ENCODE results near the gene USP7. TPM values are rescaled to one million over a fixed set of nuclear protein-coding genes. Genes with fewer than 3 reads are reported as not detected.
A peak's percentile ranks its signal among the peaks of the same experiment; 100 is the strongest.

Gene USP7
- total RNA-seq, 1 experiment from 2014 or later, result 148 TPM

DNA sequence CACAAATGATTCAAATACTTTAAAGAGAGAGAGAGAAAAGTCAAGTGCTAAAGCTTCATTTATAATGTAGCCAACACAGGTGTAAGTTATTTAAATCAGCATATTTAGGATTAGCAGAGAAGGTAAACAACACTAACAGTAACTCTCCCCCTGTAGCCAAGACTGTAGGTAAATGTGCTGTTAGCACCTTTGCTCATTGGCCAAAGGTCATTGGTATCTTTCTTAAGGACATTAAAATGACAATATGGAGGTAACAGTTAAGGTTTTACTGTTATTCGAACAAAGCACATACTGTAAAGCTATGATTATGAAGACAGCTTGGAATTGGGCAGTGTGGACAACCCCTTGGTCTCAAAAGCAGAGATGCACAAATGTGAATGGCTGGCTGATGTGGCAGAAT is 52.9 kb downstream of the USP7 start:
- POLR2A ChIA-PET, result interaction anchor here (1.0 kb wide), 1 partner anchor 42 kb away, joined by 4 read pairs; the partner anchor contains the start of gene CARHSP1
- Histone ChIP-seq H3K36me3 (ENCODE audit: control insufficient read depth, insufficient read depth, low read length) (peaks cover 2% of the 10 kb centered on the region; the same call in 1 of the 2 replicates), H3K4me3 (ENCODE audit: low read depth, low read length) (no peak overlapping the region), H3K27me3 (replicated peaks; ENCODE audit: control insufficient read depth, insufficient read depth, low read length) (no peaks in the 10 kb centered on the region), H3K9me3 (no peaks in the 10 kb centered on the region), H3K4me1 (peaks cover 35% of the 10 kb centered on the region)
- Mint-ChIP-seq H3K9me3 (ENCODE audit: unreplicated experiment) (no peaks in the 10 kb centered on the region), H3K36me3 (ENCODE audit: insufficient read depth, unreplicated experiment) (peaks cover 75% of the 10 kb centered on the region), H3K27ac (ENCODE audit: unreplicated experiment) (peak overlapping the region; percentile 81), H3K4me3 (ENCODE audit: unreplicated experiment) (peak overlapping the region; percentile 42), H3K27me3 (ENCODE audit: insufficient read depth, unreplicated experiment) (no peaks in the 10 kb centered on the region), H3K4me1 (ENCODE audit: low read depth, unreplicated experiment) (peaks cover 46% of the 10 kb centered on the region)
- DNase-seq, result no peak
- TF ChIP-seq, protein P1, sequence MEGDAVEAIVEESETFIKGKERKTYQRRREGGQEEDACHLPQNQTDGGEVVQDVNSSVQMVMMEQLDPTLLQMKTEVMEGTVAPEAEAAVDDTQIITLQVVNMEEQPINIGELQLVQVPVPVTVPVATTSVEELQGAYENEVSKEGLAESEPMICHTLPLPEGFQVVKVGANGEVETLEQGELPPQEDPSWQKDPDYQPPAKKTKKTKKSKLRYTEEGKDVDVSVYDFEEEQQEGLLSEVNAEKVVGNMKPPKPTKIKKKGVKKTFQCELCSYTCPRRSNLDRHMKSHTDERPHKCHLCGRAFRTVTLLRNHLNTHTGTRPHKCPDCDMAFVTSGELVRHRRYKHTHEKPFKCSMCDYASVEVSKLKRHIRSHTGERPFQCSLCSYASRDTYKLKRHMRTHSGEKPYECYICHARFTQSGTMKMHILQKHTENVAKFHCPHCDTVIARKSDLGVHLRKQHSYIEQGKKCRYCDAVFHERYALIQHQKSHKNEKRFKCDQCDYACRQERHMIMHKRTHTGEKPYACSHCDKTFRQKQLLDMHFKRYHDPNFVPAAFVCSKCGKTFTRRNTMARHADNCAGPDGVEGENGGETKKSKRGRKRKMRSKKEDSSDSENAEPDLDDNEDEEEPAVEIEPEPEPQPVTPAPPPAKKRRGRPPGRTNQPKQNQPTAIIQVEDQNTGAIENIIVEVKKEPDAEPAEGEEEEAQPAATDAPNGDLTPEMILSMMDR (IDR thresholded peaks at IDR 0.05; ENCODE audit: insufficient read depth in 1 of 2, low read depth in 1 of 2, low read length in 1 of 2, severe bottlenecking in 1 of 2, unreplicated experiment in 1 of 2), result no peak
- BruUV-seq (replicated peaks), result no TSS peak
- intact Hi-C loops (cut with micrococcal nuclease; ENCODE audit: unreplicated experiment), result no loop called here
- CTCF ChIA-PET, result interaction anchor here (1.3 to 2.8 kb wide), 4 partner anchors 9 to 98 kb away, joined by 3 to 13 read pairs (median 6); no protein-coding TSS in a partner anchor

DNA sequence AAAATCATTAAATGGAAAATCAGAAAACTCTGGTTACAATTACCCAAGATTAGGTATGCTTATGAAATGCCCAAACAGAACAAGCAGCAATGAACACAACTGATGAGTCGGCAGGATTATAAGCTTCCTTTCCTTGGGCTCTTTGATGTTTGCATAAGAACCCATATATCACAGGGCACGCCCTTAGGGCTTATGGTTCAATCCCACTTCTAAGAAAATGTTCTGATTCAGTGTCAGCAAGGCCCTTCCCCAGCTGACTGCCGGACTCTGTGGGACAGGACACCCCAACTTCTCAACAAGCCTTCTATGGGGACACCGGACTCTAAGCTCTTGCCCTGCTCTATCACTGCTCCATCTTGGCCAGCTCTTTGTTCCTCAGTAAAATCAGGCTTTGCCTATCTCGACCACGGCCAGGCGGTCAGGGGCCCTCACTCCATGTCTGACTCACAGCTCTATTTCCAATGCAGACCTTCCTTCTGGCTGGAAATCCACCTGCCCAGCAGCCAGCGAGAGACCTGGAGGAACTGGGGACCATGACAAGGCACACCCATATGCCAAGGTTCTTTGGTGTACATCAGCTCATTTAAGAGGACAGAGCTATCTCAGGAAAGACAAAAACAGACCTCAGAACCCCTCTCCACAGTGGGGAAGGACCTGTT is 54.8 kb downstream of the USP7 start:
- CTCF ChIA-PET, result interaction anchor here (0.6 to 2.8 kb wide), 3 partner anchors 28 to 1430 kb away, joined by 6 to 13 read pairs (median 11); no protein-coding TSS in a partner anchor
- peak in 1 of 2 experiments; percentile 13 for DNase-seq
- Histone ChIP-seq H3K36me3 (ENCODE audit: control insufficient read depth, insufficient read depth, low read length) (peaks cover 3% of the 10 kb centered on the region; the same call in 1 of the 2 replicates), H3K4me1 (peaks cover 35% of the 10 kb centered on the region), H3K4me3 (ENCODE audit: low read depth, low read length) (no peak overlapping the region), H3K9me3 (no peaks in the 10 kb centered on the region), H3K27me3 (replicated peaks; ENCODE audit: control insufficient read depth, insufficient read depth, low read length) (no peaks in the 10 kb centered on the region)
- BruUV-seq (replicated peaks), result no TSS peak
- Mint-ChIP-seq H3K27ac (ENCODE audit: unreplicated experiment) (peak overlapping the region; percentile 37), H3K27me3 (ENCODE audit: insufficient read depth, unreplicated experiment) (no peaks in the 10 kb centered on the region), H3K36me3 (ENCODE audit: insufficient read depth, unreplicated experiment) (peaks cover 81% of the 10 kb centered on the region), H3K9me3 (ENCODE audit: unreplicated experiment) (no peaks in the 10 kb centered on the region), H3K4me3 (ENCODE audit: unreplicated experiment) (no peak overlapping the region), H3K4me1 (ENCODE audit: low read depth, unreplicated experiment) (peaks cover 46% of the 10 kb centered on the region)
- intact Hi-C loops (cut with micrococcal nuclease; ENCODE audit: unreplicated experiment), result no loop called here
- TF ChIP-seq, protein P1 (IDR thresholded peaks at IDR 0.05; ENCODE audit: insufficient read depth in 1 of 2, low read depth in 1 of 2, low read length in 1 of 2, severe bottlenecking in 1 of 2, unreplicated experiment in 1 of 2), result no peak
- POLR2A ChIA-PET, result no interaction called here

DNA sequence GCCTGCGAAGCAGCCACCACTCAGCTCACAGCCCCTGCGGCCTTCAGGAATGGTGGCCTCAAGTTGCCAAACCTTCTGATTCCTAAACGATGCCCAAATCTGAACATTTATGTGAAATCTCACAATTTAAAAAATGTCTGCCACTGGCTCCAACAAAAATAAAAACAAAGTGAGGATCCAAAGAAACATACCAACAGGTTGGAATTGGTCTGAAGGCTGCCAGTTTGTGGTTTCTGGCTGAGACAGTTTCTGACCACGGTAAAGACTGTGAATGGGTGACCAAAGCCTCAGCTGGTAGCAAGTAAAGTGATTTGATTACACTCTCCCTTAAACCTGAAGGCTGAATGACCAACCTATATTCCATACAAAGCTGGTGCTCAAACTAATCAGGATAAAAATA is 56.6 kb downstream of the USP7 start:
- ChIA-PET POLR2A (no interaction called here), CTCF (interaction anchor here (2.1 kb wide), 1 partner anchor 101 kb away, joined by 8 read pairs; no protein-coding TSS in a partner anchor)
- H3K36me3 Mint-ChIP-seq (ENCODE audit: insufficient read depth, unreplicated experiment), result peaks cover 88% of the 10 kb centered on the region
- BruUV-seq (replicated peaks), result no TSS peak
- H3K9me3 ChIP-seq, result no peaks in the 10 kb centered on the region
- H3K27me3 ChIP-seq (replicated peaks; ENCODE audit: control insufficient read depth, insufficient read depth, low read length), result no peaks in the 10 kb centered on the region
- H3K36me3 ChIP-seq (ENCODE audit: control insufficient read depth, insufficient read depth, low read length), result peaks cover 5% of the 10 kb centered on the region; the same call in 1 of the 2 replicates
- no peak for DNase-seq
- intact Hi-C loops (cut with micrococcal nuclease; ENCODE audit: unreplicated experiment), result no loop called here
- H3K27ac Mint-ChIP-seq (ENCODE audit: unreplicated experiment), result no peak overlapping the region
- H3K4me3 ChIP-seq (ENCODE audit: low read depth, low read length), result no peak overlapping the region
- H3K4me3 Mint-ChIP-seq (ENCODE audit: unreplicated experiment), result no peak overlapping the region
- no peaks in the 10 kb centered on the region for H3K9me3 Mint-ChIP-seq (ENCODE audit: unreplicated experiment)
- H3K27me3 Mint-ChIP-seq (ENCODE audit: insufficient read depth, unreplicated experiment), result no peaks in the 10 kb centered on the region
- TF ChIP-seq, protein P1 (IDR thresholded peaks at IDR 0.05; ENCODE audit: insufficient read depth in 1 of 2, low read depth in 1 of 2, low read length in 1 of 2, severe bottlenecking in 1 of 2, unreplicated experiment in 1 of 2), result no peak
- peaks cover 26% of the 10 kb centered on the region for H3K4me1 ChIP-seq
- H3K4me1 Mint-ChIP-seq (ENCODE audit: low read depth, unreplicated experiment), result peaks cover 31% of the 10 kb centered on the region
